ENCODE measurements around the gene MRPS26. TPM values are rescaled to one million over a fixed set of nuclear protein-coding genes. Genes with fewer than 3 reads are reported as not detected.

Gene MRPS26
- total and polyA plus RNA-seq, 2 of the 13 experiments (the other 11 are each of a cell fraction or from before 2014, with no cell fraction given): 89.8 to 187 TPM

DNA sequence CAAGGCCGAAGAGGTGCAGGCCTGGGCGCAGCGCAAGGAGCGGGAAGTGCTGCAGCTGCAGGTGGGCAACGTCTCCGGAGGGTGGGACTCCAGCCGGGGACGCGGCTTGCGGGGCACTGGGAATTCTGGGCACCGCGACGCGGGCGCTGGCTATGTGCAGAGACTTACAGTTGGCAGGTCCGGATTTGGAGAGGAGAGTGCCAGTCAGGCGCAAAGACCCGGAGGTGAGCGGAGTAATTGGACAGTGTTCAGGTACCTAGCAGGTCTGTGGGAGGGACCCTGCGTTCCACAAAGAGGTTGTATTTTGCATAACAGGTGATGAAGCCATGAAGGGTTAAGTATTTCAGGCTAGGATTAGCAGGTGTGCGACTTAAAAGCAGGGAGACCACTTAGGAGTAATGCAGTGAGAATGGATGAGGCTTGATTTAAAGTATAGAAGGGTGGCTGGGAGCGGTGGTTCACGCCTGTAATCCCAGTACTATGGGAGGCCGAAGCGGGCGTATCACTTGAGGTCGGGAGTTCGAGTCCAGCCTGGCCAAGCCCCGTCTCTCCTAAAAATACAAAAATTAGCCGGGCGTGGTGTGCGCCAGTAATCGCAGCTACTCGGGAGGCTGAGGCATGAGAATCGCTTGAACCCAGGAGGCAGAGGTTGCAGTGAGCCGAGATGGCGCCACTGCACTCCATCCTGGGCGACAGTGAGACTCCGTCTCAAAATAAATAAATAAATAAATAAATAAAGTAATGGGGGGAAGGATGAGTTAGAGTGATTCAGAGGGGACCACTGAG, 1.0 kb downstream of the MRPS26 start:
- H3K27me3 ChIP-seq (ENCODE audit: control insufficient read depth in 1 of 2, insufficient read depth in 2 of 2, low read length in 2 of 2): no peaks in the 10 kb centered on the region; a peak in 1 of 5 replicates
- intact Hi-C loops (cut with micrococcal nuclease; ENCODE audit: unreplicated experiment): loop anchor here (10.0 kb wide), 1 partner anchor 132 kb away; no protein-coding TSS in a partner anchor
- peaks cover 18 to 29% of the 10 kb centered on the region in 2 experiments for H3K36me3 ChIP-seq (replicated peaks in 1 of 2; ENCODE audit: control insufficient read depth in 1 of 2, insufficient read depth in 2 of 2, low read length in 2 of 2)
- 49% methylated on average over 29 of the region's 39 CpGs for WGBS (ENCODE audit: low lambda C conversion rate)
- BruUV-seq (replicated peaks): no TSS peak
- DNase-seq (ENCODE audit: low spot score) (peak; percentile 47), FAIRE-seq (no peak), ATAC-seq (peak; percentile 3)
- H3K27ac ChIP-seq (ENCODE audit: extremely low read length, insufficient read depth, low read length): peak overlapping the region; percentile 85
- peak overlapping the region; percentile 89 to 97 (median 95) for H3K4me3 ChIP-seq (replicated peaks in 1 of 3; ENCODE audit: insufficient read depth in 1 of 3, low read depth in 2 of 3, low read length in 3 of 3)
- H4K20me1 ChIP-seq (ENCODE audit: insufficient read depth, low read length): no peaks in the 10 kb centered on the region
- peak overlapping the region; percentile 89 for H3K9ac ChIP-seq (ENCODE audit: insufficient read depth, low read depth, low read length)
- in situ Hi-C loops (cut with HindIII; ENCODE audit: extremely low pct_ligation_motif_present, low pct_unique_long_range_greater_than_20kb): no loop called here
- H3K4me2 ChIP-seq (ENCODE audit: low read depth, low read length): peak overlapping the region; percentile 99
- H2AFZ ChIP-seq (ENCODE audit: low read length): no peak overlapping the region
- H3K79me2 ChIP-seq (ENCODE audit: insufficient read depth, low read length): peaks cover 18% of the 10 kb centered on the region
- peaks cover 44% of the 10 kb centered on the region for H3K4me1 ChIP-seq (ENCODE audit: insufficient read depth, low read length)
- POLR2A ChIA-PET: interaction anchor here (0.7 to 2.4 kb wide), 4 partner anchors 10 to 100 kb away, joined by 3 to 10 read pairs (median 4); no protein-coding TSS in a partner anchor
- H3K9me3 ChIP-seq (ENCODE audit: low read length): no peaks in the 10 kb centered on the region
- CTCF ChIA-PET (ENCODE audit: low intra/inter-chr PET ratio, low total read pairs): no interaction called here
- TF ChIP-seq, protein P1, sequence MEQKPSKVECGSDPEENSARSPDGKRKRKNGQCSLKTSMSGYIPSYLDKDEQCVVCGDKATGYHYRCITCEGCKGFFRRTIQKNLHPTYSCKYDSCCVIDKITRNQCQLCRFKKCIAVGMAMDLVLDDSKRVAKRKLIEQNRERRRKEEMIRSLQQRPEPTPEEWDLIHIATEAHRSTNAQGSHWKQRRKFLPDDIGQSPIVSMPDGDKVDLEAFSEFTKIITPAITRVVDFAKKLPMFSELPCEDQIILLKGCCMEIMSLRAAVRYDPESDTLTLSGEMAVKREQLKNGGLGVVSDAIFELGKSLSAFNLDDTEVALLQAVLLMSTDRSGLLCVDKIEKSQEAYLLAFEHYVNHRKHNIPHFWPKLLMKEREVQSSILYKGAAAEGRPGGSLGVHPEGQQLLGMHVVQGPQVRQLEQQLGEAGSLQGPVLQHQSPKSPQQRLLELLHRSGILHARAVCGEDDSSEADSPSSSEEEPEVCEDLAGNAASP (CRISPR knock-in tag; IDR thresholded peaks at IDR 0.05; ENCODE audit: borderline replicate concordance): no peak
- TF ChIP-seq NR2F1 (CRISPR knock-in tag; IDR thresholded peaks at IDR 0.05): no peak; a peak in 1 of 4 replicates
- no peak for TF ChIP-seq ZNF12 (CRISPR knock-in tag; IDR thresholded peaks at IDR 0.05)
- no peak for TF ChIP-seq LBX2 (CRISPR knock-in tag; IDR thresholded peaks at IDR 0.05; ENCODE audit: borderline replicate concordance)
- no peak for TF ChIP-seq HNRNPK (IDR thresholded peaks at IDR 0.05; ENCODE audit: low read depth, low read length, poor library complexity, severe bottlenecking)
- no peak for TF ChIP-seq FOXJ3 (CRISPR knock-in tag; IDR thresholded peaks at IDR 0.05; ENCODE audit: borderline replicate concordance)
- TF ChIP-seq, protein P2, sequence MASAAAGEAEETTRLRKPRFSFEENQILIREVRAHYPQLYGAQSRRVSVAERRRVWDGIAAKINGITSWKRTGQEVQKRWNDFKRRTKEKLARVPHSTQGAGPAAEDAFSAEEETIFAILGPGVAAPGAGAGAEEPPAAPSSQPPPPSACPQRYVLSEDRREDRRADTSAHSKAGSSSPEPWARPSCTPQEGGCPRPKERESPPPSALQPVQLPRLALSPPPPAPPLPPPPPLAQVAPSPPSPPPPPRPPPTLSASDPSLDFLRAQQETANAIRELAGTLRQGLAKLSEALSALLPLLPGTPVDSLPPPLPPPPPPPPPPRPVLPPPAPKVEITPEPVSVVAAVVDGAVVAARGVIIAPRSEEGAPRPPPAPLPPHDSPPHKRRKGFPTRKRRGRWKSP (CRISPR knock-in tag; IDR thresholded peaks at IDR 0.05): 0 out of 2 replicates have a peak, but pooled peaks have one; percentile 21
- TF ChIP-seq MED1 (CRISPR knock-in tag; IDR thresholded peaks at IDR 0.05): no peak; the same call in 1 of the 2 replicates
- TF ChIP-seq FLYWCH1 (CRISPR knock-in tag; IDR thresholded peaks at IDR 0.05): 0 out of 2 replicates have a peak, but pooled peaks have one; percentile 7
- peak; percentile 11; the same call in 1 of the 2 replicates for TF ChIP-seq RXRB (CRISPR knock-in tag; IDR thresholded peaks at IDR 0.05; ENCODE audit: borderline replicate concordance)
- peak; percentile 35; the same call in 1 of the 2 replicates for TF ChIP-seq ISL2 (CRISPR knock-in tag; IDR thresholded peaks at IDR 0.05)
- no peak for TF ChIP-seq GLI4 (CRISPR knock-in tag; IDR thresholded peaks at IDR 0.05; ENCODE audit: borderline replicate concordance)
- no peak for TF ChIP-seq PRMT3 (CRISPR knock-in tag; IDR thresholded peaks at IDR 0.05; ENCODE audit: borderline replicate concordance, low read depth)
- no peak; the same call in 1 of the 2 replicates for TF ChIP-seq ZBTB42 (CRISPR knock-in tag; IDR thresholded peaks at IDR 0.05)
- TF ChIP-seq TEAD2 (CRISPR knock-in tag; IDR thresholded peaks at IDR 0.05): no peak
- TF ChIP-seq, protein P3, sequence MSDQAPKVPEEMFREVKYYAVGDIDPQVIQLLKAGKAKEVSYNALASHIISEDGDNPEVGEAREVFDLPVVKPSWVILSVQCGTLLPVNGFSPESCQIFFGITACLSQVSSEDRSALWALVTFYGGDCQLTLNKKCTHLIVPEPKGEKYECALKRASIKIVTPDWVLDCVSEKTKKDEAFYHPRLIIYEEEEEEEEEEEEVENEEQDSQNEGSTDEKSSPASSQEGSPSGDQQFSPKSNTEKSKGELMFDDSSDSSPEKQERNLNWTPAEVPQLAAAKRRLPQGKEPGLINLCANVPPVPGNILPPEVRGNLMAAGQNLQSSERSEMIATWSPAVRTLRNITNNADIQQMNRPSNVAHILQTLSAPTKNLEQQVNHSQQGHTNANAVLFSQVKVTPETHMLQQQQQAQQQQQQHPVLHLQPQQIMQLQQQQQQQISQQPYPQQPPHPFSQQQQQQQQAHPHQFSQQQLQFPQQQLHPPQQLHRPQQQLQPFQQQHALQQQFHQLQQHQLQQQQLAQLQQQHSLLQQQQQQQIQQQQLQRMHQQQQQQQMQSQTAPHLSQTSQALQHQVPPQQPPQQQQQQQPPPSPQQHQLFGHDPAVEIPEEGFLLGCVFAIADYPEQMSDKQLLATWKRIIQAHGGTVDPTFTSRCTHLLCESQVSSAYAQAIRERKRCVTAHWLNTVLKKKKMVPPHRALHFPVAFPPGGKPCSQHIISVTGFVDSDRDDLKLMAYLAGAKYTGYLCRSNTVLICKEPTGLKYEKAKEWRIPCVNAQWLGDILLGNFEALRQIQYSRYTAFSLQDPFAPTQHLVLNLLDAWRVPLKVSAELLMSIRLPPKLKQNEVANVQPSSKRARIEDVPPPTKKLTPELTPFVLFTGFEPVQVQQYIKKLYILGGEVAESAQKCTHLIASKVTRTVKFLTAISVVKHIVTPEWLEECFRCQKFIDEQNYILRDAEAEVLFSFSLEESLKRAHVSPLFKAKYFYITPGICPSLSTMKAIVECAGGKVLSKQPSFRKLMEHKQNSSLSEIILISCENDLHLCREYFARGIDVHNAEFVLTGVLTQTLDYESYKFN (CRISPR knock-in tag; conservative IDR thresholded peaks at IDR 0.05): no peak
